ENCODE data around the gene ETFB.

- TF ChIP-seq CHCHD3 (CRISPR knock-in tag; IDR thresholded peaks at IDR 0.05) (no peak), CREB1 (IDR thresholded peaks at IDR 0.05) (no peak), CREB1 (CRISPR knock-in tag; IDR thresholded peaks at IDR 0.05) (no peak), CEBPB (tag; IDR thresholded peaks at IDR 0.05) (no peak), EZH2 (IDR thresholded peaks at IDR 0.05; ENCODE audit: borderline replicate concordance, low read depth, low read length) (no peak), SETDB1 (IDR thresholded peaks at IDR 0.05; ENCODE audit: low read length) (no peak), NR1H2 (CRISPR knock-in tag; IDR thresholded peaks at IDR 0.05) (no peak), MAZ (CRISPR knock-in tag; conservative IDR thresholded peaks at IDR 0.05 in 1 of 2, IDR thresholded peaks at IDR 0.05 in 1 of 2) (no peak), DMBX1 (CRISPR knock-in tag; IDR thresholded peaks at IDR 0.05; ENCODE audit: borderline replicate concordance) (no peak), RFX5 (IDR thresholded peaks at IDR 0.05; ENCODE audit: low read depth, low read length) (no peak), ZNF589 (CRISPR knock-in tag; IDR thresholded peaks at IDR 0.05; ENCODE audit: low read depth) (no peak), ETV5 (CRISPR knock-in tag; IDR thresholded peaks at IDR 0.05; ENCODE audit: low read depth) (no peak)
- TF ChIP-seq, protein P1, sequence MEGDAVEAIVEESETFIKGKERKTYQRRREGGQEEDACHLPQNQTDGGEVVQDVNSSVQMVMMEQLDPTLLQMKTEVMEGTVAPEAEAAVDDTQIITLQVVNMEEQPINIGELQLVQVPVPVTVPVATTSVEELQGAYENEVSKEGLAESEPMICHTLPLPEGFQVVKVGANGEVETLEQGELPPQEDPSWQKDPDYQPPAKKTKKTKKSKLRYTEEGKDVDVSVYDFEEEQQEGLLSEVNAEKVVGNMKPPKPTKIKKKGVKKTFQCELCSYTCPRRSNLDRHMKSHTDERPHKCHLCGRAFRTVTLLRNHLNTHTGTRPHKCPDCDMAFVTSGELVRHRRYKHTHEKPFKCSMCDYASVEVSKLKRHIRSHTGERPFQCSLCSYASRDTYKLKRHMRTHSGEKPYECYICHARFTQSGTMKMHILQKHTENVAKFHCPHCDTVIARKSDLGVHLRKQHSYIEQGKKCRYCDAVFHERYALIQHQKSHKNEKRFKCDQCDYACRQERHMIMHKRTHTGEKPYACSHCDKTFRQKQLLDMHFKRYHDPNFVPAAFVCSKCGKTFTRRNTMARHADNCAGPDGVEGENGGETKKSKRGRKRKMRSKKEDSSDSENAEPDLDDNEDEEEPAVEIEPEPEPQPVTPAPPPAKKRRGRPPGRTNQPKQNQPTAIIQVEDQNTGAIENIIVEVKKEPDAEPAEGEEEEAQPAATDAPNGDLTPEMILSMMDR (IDR thresholded peaks at IDR 0.05 in 2 of 3, conservative IDR thresholded peaks at IDR 0.05 in 1 of 3; ENCODE audit: insufficient read depth in 2 of 3, low read depth in 1 of 3, low read length in 3 of 3), result no peak
- TF ChIP-seq, protein P2, sequence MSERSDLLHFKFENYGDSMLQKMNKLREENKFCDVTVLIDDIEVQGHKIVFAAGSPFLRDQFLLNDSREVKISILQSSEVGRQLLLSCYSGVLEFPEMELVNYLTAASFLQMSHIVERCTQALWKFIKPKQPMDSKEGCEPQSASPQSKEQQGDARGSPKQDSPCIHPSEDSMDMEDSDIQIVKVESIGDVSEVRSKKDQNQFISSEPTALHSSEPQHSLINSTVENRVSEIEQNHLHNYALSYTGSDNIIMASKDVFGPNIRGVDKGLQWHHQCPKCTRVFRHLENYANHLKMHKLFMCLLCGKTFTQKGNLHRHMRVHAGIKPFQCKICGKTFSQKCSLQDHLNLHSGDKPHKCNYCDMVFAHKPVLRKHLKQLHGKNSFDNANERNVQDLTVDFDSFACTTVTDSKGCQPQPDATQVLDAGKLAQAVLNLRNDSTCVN (CRISPR knock-in tag; IDR thresholded peaks at IDR 0.05), result no peak
Measured at GRCh38 chr19:51337141-51337860, 28.9 kb downstream of the ETFB start.

All from K562 (cell line).